Thoracic aorta (tissue), 2 donors: ENCODE measurements around the gene HPSE2. TPM values are rescaled to one million over a fixed set of nuclear protein-coding genes. Genes with fewer than 3 reads are reported as not detected.

Experiments
- ATAC-seq: fragments of 150-250 bp; one replicate; pipeline ENCODE4 v1.8.0; 2017; ENCODE audit warnings: low read depth; ENCODE audit not compliant: insufficient number of reproducible peaks, low FRiP score
- DNase-seq: peaks from one replicate; pipeline ENCODE4 v3.0.0-alpha.2; 2020; ENCODE audit warnings: low spot score
- H3K27ac ChIP-seq, 2 donors: fragments of 200-600 bp; sonication (generic); 1 replicate in 1 of 2; 2 replicates in 1 of 2; pipeline ENCODE4 v1.5.1; 2016; ENCODE audit warnings: mild to moderate bottlenecking in 2 of 2, moderate library complexity in 2 of 2
- H3K27me3 ChIP-seq: fragments of 200-600 bp; sonication (generic); replicated peaks from 2 replicates; pipeline ENCODE4 v1.6.0; 2016; ENCODE audit warnings: mild to moderate bottlenecking; ENCODE audit not compliant: insufficient read depth
- H3K36me3 ChIP-seq: fragments of 200-600 bp; sonication (generic); one replicate; pipeline ENCODE4 v1.5.1; 2016
- H3K4me1 ChIP-seq, 2 donors: fragments of 200-600 bp; sonication (generic); 1 replicate in 1 of 2; 2 replicates in 1 of 2; pipeline versions ENCODE4 v1.5.1 to v1.6.0; 2016; ENCODE audit warnings: low read depth in 2 of 2, mild to moderate bottlenecking in 1 of 2; ENCODE audit not compliant: control insufficient read depth in 1 of 2
- H3K4me3 ChIP-seq: fragments of 200-600 bp; sonication (generic); 2 replicates; pipeline ENCODE4 v1.5.1; 2016; ENCODE audit warnings: mild to moderate bottlenecking
- H3K9me3 ChIP-seq: fragments of 200-600 bp; sonication (generic); 2 replicates; pipeline ENCODE4 v1.5.1; 2016
- total RNA-seq, 2 donors: library from RNA; depleted of rRNA; stranded (reverse); fragments of >200 nt; gene quantifications; one replicate each; pipeline versions ENCODE4 v1.1.0 to v1.2.3, GENCODE V29; 2016
- TF ChIP-seq, protein P1 (sequence below): fragments of 200-600 bp; sonication (generic); IDR thresholded peaks from one replicate; pipeline ENCODE4 v1.5.1; 2019; ENCODE audit warnings: antibody characterized with exemption

Gene HPSE2
- total RNA-seq, 2 donors from 2014 or later, result 1.1 to 1.8 TPM

DNA sequence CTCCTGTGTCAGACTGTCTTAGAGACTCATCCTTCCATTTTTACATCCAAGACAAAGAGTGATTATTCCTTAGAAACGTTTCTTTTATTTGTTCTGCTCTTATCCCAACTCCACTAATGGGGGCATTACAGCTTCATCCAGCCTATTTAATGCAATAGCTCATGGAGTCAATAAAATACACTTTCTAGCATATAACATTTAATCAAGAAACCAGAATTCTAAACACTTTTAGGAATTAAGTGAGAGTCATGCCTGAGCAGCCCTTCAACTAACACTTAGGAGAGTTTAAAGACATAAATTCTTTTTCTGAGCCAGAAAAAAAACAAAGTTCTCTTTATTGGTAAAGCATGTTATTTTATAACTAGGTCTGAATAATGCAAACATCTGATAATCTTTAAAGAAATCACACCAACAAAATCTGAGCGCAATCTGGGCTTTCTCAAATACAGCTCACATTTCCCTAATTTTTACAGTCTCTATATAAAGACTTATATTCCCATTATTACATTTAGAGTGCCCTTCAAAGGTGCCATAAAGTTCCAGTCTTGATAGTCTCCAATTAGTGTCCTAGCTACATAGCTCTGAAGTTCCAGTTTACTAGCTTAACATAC is 427.3 kb downstream of the HPSE2 start:
- Histone ChIP-seq H3K27ac (no peak overlapping the region), H3K36me3 (no peaks in the 10 kb centered on the region), H3K4me1 (no peaks in the 10 kb centered on the region), H3K27me3 (no peaks in the 10 kb centered on the region), H3K9me3 (no peaks in the 10 kb centered on the region), H3K4me3 (no peak overlapping the region)
- ATAC-seq (no peak), DNase-seq (no peak)
- TF ChIP-seq, protein P1, sequence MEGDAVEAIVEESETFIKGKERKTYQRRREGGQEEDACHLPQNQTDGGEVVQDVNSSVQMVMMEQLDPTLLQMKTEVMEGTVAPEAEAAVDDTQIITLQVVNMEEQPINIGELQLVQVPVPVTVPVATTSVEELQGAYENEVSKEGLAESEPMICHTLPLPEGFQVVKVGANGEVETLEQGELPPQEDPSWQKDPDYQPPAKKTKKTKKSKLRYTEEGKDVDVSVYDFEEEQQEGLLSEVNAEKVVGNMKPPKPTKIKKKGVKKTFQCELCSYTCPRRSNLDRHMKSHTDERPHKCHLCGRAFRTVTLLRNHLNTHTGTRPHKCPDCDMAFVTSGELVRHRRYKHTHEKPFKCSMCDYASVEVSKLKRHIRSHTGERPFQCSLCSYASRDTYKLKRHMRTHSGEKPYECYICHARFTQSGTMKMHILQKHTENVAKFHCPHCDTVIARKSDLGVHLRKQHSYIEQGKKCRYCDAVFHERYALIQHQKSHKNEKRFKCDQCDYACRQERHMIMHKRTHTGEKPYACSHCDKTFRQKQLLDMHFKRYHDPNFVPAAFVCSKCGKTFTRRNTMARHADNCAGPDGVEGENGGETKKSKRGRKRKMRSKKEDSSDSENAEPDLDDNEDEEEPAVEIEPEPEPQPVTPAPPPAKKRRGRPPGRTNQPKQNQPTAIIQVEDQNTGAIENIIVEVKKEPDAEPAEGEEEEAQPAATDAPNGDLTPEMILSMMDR, result no peak

DNA sequence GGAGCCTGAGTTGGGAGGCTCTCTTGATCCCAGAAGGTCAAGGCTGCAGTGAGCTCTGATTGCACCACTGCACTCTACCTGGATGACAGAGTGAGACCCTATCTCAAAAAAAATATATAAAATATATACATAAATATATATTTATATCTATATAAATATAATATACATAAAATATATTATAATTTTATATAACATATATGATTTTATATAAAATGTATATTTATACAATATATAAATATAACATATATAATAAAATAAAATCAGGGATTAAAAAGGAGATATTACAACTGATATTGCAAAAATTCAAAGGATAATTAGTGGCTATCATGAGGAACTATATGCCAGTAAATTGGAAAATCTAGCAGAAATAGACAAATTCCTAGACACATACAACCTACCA is 435.4 kb downstream of the HPSE2 start:
- Histone ChIP-seq H3K36me3 (no peaks in the 10 kb centered on the region), H3K4me1 (no peaks in the 10 kb centered on the region), H3K9me3 (no peaks in the 10 kb centered on the region), H3K27ac (no peak overlapping the region), H3K4me3 (no peak overlapping the region), H3K27me3 (no peaks in the 10 kb centered on the region)
- ATAC-seq, result no peak
- TF ChIP-seq, protein P1, result no peak
- no peak for DNase-seq

DNA sequence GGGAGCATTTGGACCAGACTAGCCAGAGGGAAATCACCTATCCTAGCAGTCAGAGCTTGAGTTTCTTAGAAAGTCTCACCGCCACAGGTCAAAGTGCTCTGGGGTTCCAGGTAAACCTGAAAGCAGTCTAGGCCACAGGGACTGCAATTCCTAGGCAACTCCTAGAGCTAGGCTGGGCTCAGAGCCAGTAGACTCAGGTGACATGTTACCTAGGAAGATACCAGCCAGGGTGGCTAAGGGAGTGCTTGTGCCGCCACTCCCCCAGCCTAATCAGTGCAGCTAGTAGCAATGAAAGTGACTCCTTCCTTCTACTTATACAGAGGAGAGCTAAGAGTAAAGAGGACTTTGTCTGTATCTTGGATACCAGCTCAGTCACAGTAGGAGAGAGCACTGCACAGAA is 440.2 kb downstream of the HPSE2 start:
- DNase-seq, result no peak
- TF ChIP-seq, protein P1, result no peak
- H3K4me1 ChIP-seq, result no peaks in the 10 kb centered on the region
- H3K27ac ChIP-seq, result no peak overlapping the region
- no peak overlapping the region for H3K4me3 ChIP-seq
- no peaks in the 10 kb centered on the region for H3K27me3 ChIP-seq
- ATAC-seq, result no peak
- H3K36me3 ChIP-seq, result no peaks in the 10 kb centered on the region
- H3K9me3 ChIP-seq, result no peaks in the 10 kb centered on the region

DNA sequence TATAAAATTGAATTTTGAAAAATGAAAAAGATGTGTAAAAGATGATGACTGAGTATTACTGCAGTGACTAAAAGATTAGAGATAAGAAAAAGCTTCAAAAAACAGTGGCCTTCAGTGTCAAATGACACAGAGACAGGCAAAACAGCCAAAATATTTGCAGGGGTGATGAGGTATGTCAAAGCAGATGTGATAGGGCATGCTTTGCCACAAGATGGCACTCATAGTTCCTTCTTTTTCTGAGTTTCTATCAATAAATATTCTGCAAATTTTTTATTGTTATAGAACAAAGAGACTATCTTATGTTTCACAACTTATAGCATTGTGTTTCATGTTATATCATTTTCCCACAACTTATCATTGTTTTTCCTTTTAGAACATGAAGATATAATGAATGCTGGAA is 444.8 kb downstream of the HPSE2 start:
- TF ChIP-seq, protein P1, result peak; percentile 22
- H3K4me1 ChIP-seq, result no peaks in the 10 kb centered on the region
- no peak for ATAC-seq

DNA sequence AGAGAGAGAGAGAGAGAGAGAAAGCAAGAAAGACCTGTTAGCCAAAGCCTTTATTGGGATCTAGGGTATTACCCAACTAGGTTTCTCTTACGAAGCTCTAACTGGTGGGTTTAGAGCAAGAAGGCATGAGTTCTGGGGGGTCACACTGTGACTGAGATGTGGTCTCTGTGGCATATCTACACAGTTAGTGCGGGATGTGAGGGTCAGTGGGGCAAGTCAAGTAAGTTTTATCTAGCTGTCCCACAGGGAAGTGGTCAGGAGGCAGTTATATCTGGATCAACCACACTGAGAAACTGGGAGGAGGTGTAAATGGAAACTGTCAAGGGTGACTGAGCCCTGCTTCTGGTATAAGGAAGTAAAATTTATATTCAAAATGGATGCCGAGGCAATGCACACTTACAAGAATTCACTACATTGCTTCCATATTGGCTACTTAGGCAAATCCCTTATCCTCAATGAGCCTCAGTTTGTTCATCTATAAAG is 457.3 kb downstream of the HPSE2 start:
- no peaks in the 10 kb centered on the region for H3K4me1 ChIP-seq
- H3K9me3 ChIP-seq, result no peaks in the 10 kb centered on the region
- no peaks in the 10 kb centered on the region for H3K27me3 ChIP-seq
- no peaks in the 10 kb centered on the region for H3K36me3 ChIP-seq
- H3K27ac ChIP-seq, result no peak overlapping the region
- no peak for DNase-seq
- TF ChIP-seq, protein P1, result no peak
- no peak for ATAC-seq
- no peak overlapping the region for H3K4me3 ChIP-seq

More for the DNA sequence above, 444.8 kb downstream of the HPSE2 start:
- DNase-seq, result no peak
- H3K36me3 ChIP-seq, result no peaks in the 10 kb centered on the region
- no peaks in the 10 kb centered on the region for H3K27me3 ChIP-seq
- no peak overlapping the region for H3K4me3 ChIP-seq
- no peaks in the 10 kb centered on the region for H3K9me3 ChIP-seq
- no peak overlapping the region for H3K27ac ChIP-seq
